Mesodermal cell (in vitro differentiated cells): ENCODE data around the gene KRT5.
"Not testable (repeated sequence)": the region's sequence is repeated elsewhere in the genome, so short reads cannot be mapped to it uniquely, and the experiment has no call there.

Experiments
- H3K27ac ChIP-seq: 2 replicates; pipeline ENCODE4 v1.7.0; 2013; ENCODE audit warnings: mild to moderate bottlenecking, low read depth, low read length, moderate library complexity; ENCODE audit not compliant: severe bottlenecking
- H3K36me3 ChIP-seq: 2 replicates; pipeline ENCODE4 v1.7.1; 2013; ENCODE audit warnings: mild to moderate bottlenecking, low read length, moderate library complexity; ENCODE audit not compliant: control insufficient read depth, insufficient read depth
- H3K4me1 ChIP-seq: one replicate; pipeline ENCODE4 v1.7.1; 2013; ENCODE audit warnings: mild to moderate bottlenecking, low read length; ENCODE audit not compliant: insufficient read depth, control insufficient read depth, poor library complexity, severe bottlenecking
- H3K4me3 ChIP-seq: 2 replicates; pipeline ENCODE4 v1.7.0; 2013; ENCODE audit warnings: low read length, control low read depth, mild to moderate bottlenecking; ENCODE audit not compliant: insufficient read depth, poor library complexity, severe bottlenecking; ENCODE audit errors: extremely low read depth
- H3K9me3 ChIP-seq: 2 replicates; pipeline ENCODE4 v1.7.1; 2013; ENCODE audit warnings: mild to moderate bottlenecking, low read length, moderate library complexity; ENCODE audit not compliant: control insufficient read depth
- WGBS, 2 experiments: methylation state at CpG; one replicate each; pipeline ENCODE4 v1.1.5; 2013; ENCODE audit warnings: missing lambda C conversion rate in 2 of 2; ENCODE audit not compliant: insufficient coverage in 2 of 2; 5-methylcytosine and 5-hydroxymethylcytosine counted together

The KRT5 gene

DNA sequence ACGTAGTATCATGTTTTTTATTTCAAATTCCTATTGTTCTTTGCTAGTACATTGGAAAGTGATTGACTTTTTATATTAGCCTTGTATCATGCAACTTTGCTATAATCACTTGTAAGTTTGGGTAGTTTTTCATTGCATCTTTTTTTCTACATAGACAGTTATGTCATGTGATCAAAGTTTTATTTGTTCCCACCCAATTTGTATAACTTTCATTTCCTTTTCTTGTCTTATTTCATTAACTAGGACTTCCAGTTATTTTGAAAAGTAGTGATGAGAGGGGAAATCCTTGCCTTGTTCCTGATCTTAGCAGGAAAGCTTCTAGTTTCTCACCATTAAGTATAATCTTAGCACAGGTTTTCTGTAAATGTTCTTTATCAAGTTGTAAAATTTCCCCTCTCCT, 17.3 kb downstream of the KRT5 start:
- H3K4me3 ChIP-seq: no peak overlapping the region
- no peaks in the 10 kb centered on the region for H3K9me3 ChIP-seq
- H3K27ac ChIP-seq: no peak overlapping the region
- no CpG with 5 or more reads among the region's 1 CpG for WGBS, 2 experiments
- H3K36me3 ChIP-seq: no peaks in the 10 kb centered on the region
- H3K4me1 ChIP-seq: no peaks in the 10 kb centered on the region

DNA sequence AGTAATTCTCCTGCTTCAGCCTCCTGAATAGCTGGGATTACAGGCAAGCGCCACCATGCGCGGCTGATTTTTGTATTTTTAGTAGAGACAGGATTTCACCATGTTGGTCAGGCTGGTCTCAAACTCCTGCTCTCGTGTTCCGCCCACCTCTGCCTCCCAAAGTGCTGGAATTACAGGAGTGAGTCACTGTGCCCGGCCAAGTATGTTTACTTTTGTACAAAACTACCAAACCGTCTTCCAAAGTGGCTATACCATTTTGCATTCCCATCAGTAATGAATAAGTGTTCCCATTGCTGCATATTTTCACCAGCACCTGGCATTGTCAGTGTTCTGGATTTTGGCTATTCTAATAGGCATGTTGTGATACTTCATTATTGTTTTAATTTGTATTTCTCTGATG, 18.7 kb downstream of the KRT5 start:
- H3K9me3 ChIP-seq: no peaks in the 10 kb centered on the region
- H3K27ac ChIP-seq: no peak overlapping the region
- no peaks in the 10 kb centered on the region for H3K36me3 ChIP-seq
- H3K4me3 ChIP-seq: no peak overlapping the region
- WGBS, 2 experiments: 86 to 90% methylated on average over 6 of the region's 7 CpGs
- peaks cover under 1% of the 10 kb centered on the region for H3K4me1 ChIP-seq

DNA sequence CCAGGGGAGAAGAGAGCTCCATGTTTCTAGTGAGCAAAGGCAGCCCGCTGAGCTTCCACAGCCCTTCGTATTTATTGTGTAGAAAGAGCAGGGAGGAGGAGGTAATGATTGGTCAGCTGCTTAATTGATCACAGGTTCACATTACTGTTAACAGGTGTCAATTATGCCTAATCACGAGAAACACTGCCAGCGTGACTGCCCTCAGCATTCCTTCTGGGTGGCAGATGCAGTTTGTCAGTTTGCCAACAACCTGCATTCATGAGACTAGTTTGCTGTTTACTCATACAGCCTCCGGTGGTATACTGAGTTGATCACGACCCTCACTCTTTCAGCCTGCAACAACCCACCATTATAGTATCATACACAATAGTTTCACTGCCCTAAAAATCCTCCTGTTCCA, 19.6 kb downstream of the KRT5 start:
- H3K4me1 ChIP-seq, H3K27ac ChIP-seq, H3K4me3 ChIP-seq, H3K36me3 ChIP-seq, H3K9me3 ChIP-seq: not testable (repeated sequence)
- 86 to 88% methylated on average over 6 of the region's 6 CpGs for WGBS, 2 experiments

DNA sequence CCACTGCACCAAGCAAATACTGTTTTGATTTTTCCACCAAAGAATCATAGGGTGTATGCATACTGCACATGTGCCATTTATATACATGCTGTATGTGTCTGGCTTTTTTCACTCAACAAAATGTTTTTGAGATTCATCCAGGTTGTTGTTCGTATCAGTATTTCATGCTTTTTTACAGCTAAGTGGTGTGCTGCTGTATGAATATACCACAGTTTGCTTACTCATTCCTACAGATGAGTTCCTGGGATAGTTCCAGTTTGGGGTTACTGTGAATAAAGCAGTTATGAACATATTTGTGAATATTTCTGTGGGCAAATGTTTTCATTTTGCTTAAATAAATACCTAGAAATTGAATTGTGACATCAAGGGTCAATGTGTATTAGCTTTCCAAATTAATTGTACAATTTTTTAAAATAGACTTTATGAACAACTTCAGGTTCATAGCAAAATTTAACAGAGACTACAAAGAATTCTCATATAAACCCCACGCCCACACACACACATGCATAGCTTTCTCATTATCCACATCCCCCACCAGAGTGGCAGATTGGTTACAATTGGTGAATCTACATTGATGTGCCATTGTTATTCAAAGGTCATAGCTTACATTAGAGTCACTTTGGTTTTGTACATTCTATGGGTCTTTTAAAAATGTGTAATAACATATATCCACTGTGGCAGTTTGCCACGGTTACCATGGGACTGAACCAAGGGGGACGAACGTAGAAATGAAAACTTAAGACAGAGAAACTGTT, 20.2 kb downstream of the KRT5 start:
- peaks cover 8% of the 10 kb centered on the region for H3K4me1 ChIP-seq
- no peak overlapping the region for H3K4me3 ChIP-seq
- H3K36me3 ChIP-seq: no peaks in the 10 kb centered on the region
- no peaks in the 10 kb centered on the region for H3K9me3 ChIP-seq
- H3K27ac ChIP-seq: no peak overlapping the region
- WGBS, 2 experiments: 100% methylated on average over 1 of the region's 5 CpGs

DNA sequence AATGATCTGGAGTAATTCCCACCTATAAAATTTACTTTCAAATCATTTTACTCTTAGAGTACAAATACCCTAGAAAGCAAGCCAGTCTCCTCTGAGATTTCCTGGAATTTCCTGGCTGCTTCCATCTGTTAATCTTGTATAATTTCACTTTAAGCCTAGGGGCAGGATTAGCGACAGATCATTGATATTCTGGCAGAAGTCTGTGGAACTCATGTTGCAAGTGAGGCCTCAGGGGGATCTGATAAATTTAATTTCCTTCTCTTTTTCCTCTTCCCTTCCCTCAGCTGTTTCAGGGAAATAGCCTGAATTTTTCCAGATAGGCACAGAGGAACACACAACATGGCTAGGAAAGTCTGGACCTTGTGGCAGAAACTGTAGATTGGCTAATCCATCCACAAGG, 21.2 kb downstream of the KRT5 start:
- Histone ChIP-seq H3K4me3 (no peak overlapping the region), H3K4me1 (peaks cover 8% of the 10 kb centered on the region), H3K27ac (no peak overlapping the region), H3K36me3 (no peaks in the 10 kb centered on the region), H3K9me3 (no peaks in the 10 kb centered on the region)
- no CpG with 5 or more reads among the region's 1 CpG for WGBS, 2 experiments

DNA sequence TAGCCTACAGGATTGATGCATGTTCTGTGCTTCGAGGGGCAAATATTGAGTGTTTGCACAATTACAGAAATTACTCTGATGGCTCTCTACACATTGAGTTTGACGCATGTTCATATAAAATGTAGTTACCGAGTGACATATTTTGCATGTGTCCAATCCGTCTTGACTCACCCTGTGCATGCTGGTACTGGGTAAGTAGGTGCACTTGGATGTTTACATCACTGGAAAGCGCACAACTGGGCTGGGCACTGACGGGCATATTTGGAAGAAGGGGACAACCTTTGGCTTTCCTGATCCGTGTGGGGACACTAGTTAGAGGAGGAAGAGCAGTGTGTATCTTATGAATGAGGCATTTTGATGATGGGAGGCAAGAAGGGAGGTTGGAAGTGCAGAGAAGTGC, 22.2 kb downstream of the KRT5 start:
- Histone ChIP-seq H3K27ac (no peak overlapping the region), H3K4me3 (no peak overlapping the region), H3K4me1 (peaks cover 8% of the 10 kb centered on the region), H3K36me3 (no peaks in the 10 kb centered on the region), H3K9me3 (no peaks in the 10 kb centered on the region)
- 95 to 99% methylated on average over 6 to 7 of the region's 7 CpGs for WGBS, 2 experiments

DNA sequence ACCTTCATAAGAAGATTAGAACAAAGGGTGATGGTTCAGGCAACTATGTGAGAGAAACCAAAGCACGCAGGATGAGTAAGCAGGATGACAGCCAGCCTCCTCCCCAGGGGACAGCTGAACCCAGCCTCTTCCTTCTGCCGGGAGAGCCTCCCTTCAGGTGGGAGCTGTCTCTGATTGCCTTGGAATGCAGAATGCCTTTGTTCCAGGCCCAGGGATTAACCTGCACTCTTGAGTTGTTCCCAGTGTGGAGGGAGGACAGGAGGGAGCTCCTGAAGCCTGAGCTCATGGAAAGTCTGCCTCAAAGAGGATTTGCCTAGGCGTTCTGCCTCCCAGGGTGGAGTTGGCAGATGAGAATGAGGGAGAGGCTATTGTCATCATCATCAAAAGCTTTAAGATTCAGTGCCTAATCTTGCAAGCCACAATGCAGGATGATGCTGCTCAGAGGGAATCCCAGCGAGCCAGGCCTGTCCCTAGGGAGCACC, 23.6 kb downstream of the KRT5 start:
- H3K27ac ChIP-seq: no peak overlapping the region
- peaks cover 8% of the 10 kb centered on the region for H3K4me1 ChIP-seq
- no peaks in the 10 kb centered on the region for H3K9me3 ChIP-seq
- WGBS, 2 experiments: 25 to 38% methylated on average over 3 of the region's 4 CpGs
- no peak overlapping the region for H3K4me3 ChIP-seq
- no peaks in the 10 kb centered on the region for H3K36me3 ChIP-seq

DNA sequence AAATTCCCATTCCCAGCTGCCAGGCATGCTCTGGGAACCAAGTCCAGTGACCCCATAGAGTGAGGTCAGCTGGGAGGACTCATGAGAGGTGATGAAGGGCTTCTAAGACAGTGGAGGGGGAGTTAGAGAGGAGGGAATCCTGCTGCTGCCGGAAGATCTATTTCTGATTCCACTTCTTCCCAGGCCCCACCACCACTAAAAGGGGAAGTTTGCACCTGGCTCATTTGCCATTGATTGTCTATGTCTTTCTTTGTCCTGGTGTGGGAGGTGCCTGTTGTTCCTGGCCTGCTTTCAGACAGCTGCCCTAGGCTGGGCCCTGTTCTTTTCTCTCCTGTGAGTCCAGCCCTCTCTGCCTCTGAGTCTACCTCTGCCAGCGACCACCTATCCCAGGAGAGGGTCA, 24.1 kb downstream of the KRT5 start:
- H3K27ac ChIP-seq: no peak overlapping the region
- 60% methylated on average over 1 of the region's 2 CpGs; no CpG with 5 or more reads in 1 of the 2 experiments for WGBS, 2 experiments
- H3K4me1 ChIP-seq: peaks cover 8% of the 10 kb centered on the region
- no peak overlapping the region for H3K4me3 ChIP-seq
- H3K36me3 ChIP-seq: no peaks in the 10 kb centered on the region
- H3K9me3 ChIP-seq: no peaks in the 10 kb centered on the region

DNA sequence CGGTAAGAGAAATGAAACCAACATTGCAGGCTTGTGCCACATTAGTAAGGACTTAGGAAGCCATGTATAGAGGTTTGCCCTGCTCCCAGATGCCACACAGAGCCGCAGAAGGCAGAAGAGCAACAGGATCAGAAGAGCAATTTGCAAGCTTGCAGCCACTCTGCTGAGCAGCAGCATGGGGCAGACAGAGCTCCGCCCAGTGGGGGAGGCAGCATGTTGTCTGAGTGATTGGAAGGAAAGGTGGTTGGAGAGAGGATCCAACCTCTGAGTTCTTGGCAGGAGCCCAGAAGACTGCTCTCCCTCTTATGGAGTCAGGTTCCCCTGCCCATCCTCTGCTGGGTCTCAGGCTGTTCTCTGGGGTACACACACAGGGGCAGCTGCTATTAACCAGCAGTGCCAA, 24.8 kb downstream of the KRT5 start:
- no peaks in the 10 kb centered on the region for H3K36me3 ChIP-seq
- no peaks in the 10 kb centered on the region for H3K9me3 ChIP-seq
- 16 to 17% methylated on average over 2 to 3 of the region's 3 CpGs for WGBS, 2 experiments
- no peak overlapping the region for H3K27ac ChIP-seq
- H3K4me1 ChIP-seq: peaks cover 8% of the 10 kb centered on the region
- no peak overlapping the region for H3K4me3 ChIP-seq

DNA sequence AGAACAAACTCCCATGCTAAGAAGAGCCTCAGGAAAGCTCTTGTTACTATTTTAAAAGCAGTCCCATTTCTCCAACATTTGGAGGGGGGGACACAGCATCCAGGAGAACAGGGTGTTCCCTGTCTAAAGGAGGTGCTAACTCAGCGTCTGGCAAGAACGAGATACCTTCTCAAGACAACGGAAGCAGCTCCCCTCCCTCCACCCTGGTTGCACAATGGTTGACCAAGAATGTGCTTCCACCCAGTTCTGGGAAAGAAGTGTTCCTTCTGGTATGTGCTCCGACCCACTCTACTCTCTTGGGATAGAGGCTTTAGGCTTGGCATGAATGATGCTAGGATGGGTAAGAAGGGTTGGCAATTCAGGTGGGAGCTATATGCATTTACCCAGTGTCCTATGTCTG, 25.7 kb downstream of the KRT5 start:
- Histone ChIP-seq H3K27ac (no peak overlapping the region), H3K4me3 (no peak overlapping the region), H3K36me3 (no peaks in the 10 kb centered on the region), H3K4me1 (peaks cover 8% of the 10 kb centered on the region), H3K9me3 (no peaks in the 10 kb centered on the region)
- WGBS, 2 experiments: 70 to 81% methylated on average over 2 to 4 of the region's 4 CpGs

DNA sequence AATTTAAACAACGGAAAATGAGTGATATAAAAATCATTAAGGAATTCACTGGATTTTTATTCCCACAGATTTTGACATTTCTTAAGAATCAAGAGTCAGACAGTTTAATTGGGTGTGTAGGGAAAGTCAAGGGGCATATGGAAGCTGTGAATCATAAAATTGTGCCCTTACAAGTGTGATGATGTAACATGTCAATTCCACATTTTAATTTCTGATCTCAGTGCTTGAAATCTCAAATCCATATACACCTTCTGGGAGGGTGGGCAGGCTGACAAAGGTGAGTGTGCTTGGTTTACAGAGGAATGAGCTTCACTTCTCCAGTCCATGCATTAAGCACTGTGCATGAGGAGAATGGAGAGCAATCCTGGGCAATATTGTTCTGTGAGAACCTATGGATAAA, 26.1 kb downstream of the KRT5 start:
- H3K27ac ChIP-seq: no peak overlapping the region
- peaks cover 8% of the 10 kb centered on the region for H3K4me1 ChIP-seq
- H3K36me3 ChIP-seq: no peaks in the 10 kb centered on the region
- no peaks in the 10 kb centered on the region for H3K9me3 ChIP-seq
- H3K4me3 ChIP-seq: no peak overlapping the region
- WGBS, 2 experiments: no CpG with 5 or more reads among the region's 1 CpG
